ENCODE results near the gene ATP11A.

Gene ATP11A

DNA sequence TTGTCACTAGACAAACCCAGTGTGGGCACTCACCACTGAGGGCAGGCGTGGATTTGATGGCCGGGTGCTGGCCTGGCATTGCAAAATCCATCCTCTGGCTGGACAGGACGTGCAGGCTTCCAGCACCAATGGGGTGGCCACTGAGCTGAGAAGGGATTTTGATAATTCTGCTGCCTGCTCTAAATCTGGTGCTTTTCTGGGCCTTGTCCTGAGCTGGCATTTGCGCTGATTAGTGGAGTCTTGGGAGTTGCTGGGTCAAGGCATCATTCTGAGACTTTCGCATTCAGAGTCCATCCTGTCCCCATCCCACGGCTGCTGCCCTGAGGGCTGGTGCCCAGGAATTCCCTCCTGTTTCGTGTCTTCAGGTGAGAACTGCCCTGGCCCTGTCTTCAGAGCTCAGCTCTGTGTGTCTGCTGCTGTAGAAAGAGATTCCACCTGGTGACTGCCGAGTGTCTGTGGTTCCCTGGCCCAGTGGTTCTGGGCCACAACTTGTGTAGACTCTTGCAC is 213.3 kb downstream of the ATP11A start:
- H3K79me2 ChIP-seq (ENCODE audit: insufficient read depth, low read depth), result no peaks in the 10 kb centered on the region
- H2AFZ ChIP-seq (ENCODE audit: low read depth), result no peak overlapping the region
- H3K4me1 ChIP-seq (ENCODE audit: low read depth, poor library complexity, severe bottlenecking), result no peaks in the 10 kb centered on the region
- TF ChIP-seq CTCF (conservative IDR thresholded peaks at IDR 0.05; ENCODE audit: low read depth, low read length), result no peak
- no peaks in the 10 kb centered on the region for H3K27me3 ChIP-seq (ENCODE audit: insufficient read depth, low read depth)
- H4K20me1 ChIP-seq (ENCODE audit: insufficient read depth), result no peaks in the 10 kb centered on the region
- H3K9ac ChIP-seq, result no peak overlapping the region
- no peak overlapping the region for H3K4me2 ChIP-seq
- H3K27ac ChIP-seq, result no peak overlapping the region
- no peaks in the 10 kb centered on the region for H3K36me3 ChIP-seq (ENCODE audit: insufficient read depth)
- H3K4me3 ChIP-seq (IDR thresholded peaks at IDR 0.05; ENCODE audit: insufficient read depth, low read depth, low read length), result no peak overlapping the region

DNA sequence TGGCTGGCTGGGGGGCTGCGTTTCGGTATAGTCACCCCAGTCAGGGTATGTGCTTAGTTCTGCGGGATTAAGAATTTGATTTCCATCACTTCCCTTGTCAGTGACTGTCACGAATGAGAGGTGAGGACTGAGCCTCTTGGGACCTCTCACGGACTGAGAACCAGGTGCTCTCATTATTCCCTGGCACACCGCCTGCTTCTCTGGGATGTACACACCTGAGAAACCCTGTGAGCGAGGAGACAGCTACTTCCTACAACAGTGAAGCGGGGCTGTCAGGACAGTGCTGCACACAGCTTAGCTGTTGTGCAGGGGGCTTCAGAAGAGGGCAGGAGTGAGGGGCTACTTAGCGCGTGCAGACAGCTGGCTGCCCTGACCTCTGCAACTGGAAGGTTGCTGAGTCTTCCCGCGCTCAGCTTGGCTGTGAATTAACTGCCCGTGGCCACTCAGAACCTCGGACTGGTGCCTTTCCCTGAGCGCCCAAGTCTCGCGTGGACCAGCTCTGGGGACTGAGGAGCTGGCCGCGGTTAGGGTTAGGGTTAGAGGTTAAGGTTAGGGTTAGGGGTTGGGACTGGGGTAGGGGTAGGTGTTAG is 213.9 kb downstream of the ATP11A start:
- H3K36me3 ChIP-seq (ENCODE audit: insufficient read depth), result no peaks in the 10 kb centered on the region
- no peak overlapping the region for H2AFZ ChIP-seq (ENCODE audit: low read depth)
- no peak overlapping the region for H3K4me2 ChIP-seq
- no peak overlapping the region for H3K4me3 ChIP-seq (IDR thresholded peaks at IDR 0.05; ENCODE audit: insufficient read depth, low read depth, low read length)
- no peak overlapping the region for H3K9ac ChIP-seq
- no peaks in the 10 kb centered on the region for H4K20me1 ChIP-seq (ENCODE audit: insufficient read depth)
- H3K79me2 ChIP-seq (ENCODE audit: insufficient read depth, low read depth), result no peaks in the 10 kb centered on the region
- no peak for TF ChIP-seq CTCF (conservative IDR thresholded peaks at IDR 0.05; ENCODE audit: low read depth, low read length)
- no peaks in the 10 kb centered on the region for H3K4me1 ChIP-seq (ENCODE audit: low read depth, poor library complexity, severe bottlenecking)
- no peak overlapping the region for H3K27ac ChIP-seq
- H3K27me3 ChIP-seq (ENCODE audit: insufficient read depth, low read depth), result no peaks in the 10 kb centered on the region

- no peaks in the 10 kb centered on the region for H3K36me3 ChIP-seq (ENCODE audit: insufficient read depth)
- H4K20me1 ChIP-seq (ENCODE audit: insufficient read depth), result no peaks in the 10 kb centered on the region
- no peaks in the 10 kb centered on the region for H3K27me3 ChIP-seq (ENCODE audit: insufficient read depth, low read depth)
- H3K4me3 ChIP-seq (IDR thresholded peaks at IDR 0.05; ENCODE audit: insufficient read depth, low read depth, low read length), result no peak overlapping the region
- H3K79me2 ChIP-seq (ENCODE audit: insufficient read depth, low read depth), result no peaks in the 10 kb centered on the region
- H3K4me1 ChIP-seq (ENCODE audit: low read depth, poor library complexity, severe bottlenecking), result no peaks in the 10 kb centered on the region
- no peak overlapping the region for H3K4me2 ChIP-seq
- no peak overlapping the region for H3K27ac ChIP-seq
- no peak overlapping the region for H2AFZ ChIP-seq (ENCODE audit: low read depth)
- TF ChIP-seq CTCF (conservative IDR thresholded peaks at IDR 0.05; ENCODE audit: low read depth, low read length), result no peak
- H3K9ac ChIP-seq, result no peak overlapping the region
Observed at GRCh38 chr13:112904436-112904960, 214.7 kb downstream of the ATP11A start.

DNA sequence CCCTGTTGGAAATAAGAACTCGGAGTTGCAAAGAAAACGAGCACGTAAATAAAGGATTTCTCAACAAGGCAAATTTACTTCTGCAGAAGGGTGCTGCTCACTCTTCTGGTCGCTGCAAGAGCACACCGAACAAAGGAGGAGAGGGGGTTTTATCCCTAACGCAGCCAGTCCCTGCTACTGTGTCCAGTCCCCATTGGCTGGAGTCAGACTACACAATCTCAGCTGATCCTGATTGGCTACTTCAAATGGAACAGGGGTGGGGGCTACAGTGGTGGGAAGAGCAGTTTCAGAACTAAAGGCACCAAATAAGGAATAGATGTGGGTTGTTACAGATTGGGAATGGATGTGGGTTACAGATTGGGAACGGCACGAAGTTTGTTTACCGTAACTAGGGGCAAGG is 215.2 kb downstream of the ATP11A start:
- no peak overlapping the region for H3K4me3 ChIP-seq (IDR thresholded peaks at IDR 0.05; ENCODE audit: insufficient read depth, low read depth, low read length)
- no peaks in the 10 kb centered on the region for H3K4me1 ChIP-seq (ENCODE audit: low read depth, poor library complexity, severe bottlenecking)
- no peaks in the 10 kb centered on the region for H3K27me3 ChIP-seq (ENCODE audit: insufficient read depth, low read depth)
- H3K36me3 ChIP-seq (ENCODE audit: insufficient read depth), result no peaks in the 10 kb centered on the region
- H3K27ac ChIP-seq, result no peak overlapping the region
- H2AFZ ChIP-seq (ENCODE audit: low read depth), result no peak overlapping the region
- H4K20me1 ChIP-seq (ENCODE audit: insufficient read depth), result no peaks in the 10 kb centered on the region
- H3K79me2 ChIP-seq (ENCODE audit: insufficient read depth, low read depth), result no peaks in the 10 kb centered on the region
- no peak overlapping the region for H3K4me2 ChIP-seq
- H3K9ac ChIP-seq, result no peak overlapping the region
- TF ChIP-seq CTCF (conservative IDR thresholded peaks at IDR 0.05; ENCODE audit: low read depth, low read length), result no peak
